Psoas muscle (tissue), 8 donors: Measurements from ENCODE around the gene SENP6. TPM values are rescaled to one million over a fixed set of nuclear protein-coding genes. Genes with fewer than 3 reads are reported as not detected.

Source experiments
- ATAC-seq, 4 donors: fragments of 200-7000 bp; cut with Tn5 transposase; one replicate each; pipeline ENCODE4 v1.9.1; 2020; ENCODE audit warnings: moderate library complexity in 3 of 4, mild to moderate bottlenecking in 2 of 4
- DNase-seq, 2 donors: peaks; one replicate each; pipeline ENCODE4 v3.0.0-alpha.2; 2020
- H3K27ac ChIP-seq: fragments of 200-600 bp; one replicate; pipeline ENCODE4 v1.8.0; 2022
- H3K27me3 ChIP-seq, 3 donors: fragments of 200-600 bp in 1 of 3; one replicate each; pipeline versions ENCODE4 v1.6.1 to v1.8.0; 2013 to 2022; ENCODE audit warnings: low read length in 2 of 3, mild to moderate bottlenecking in 2 of 3, moderate library complexity in 1 of 3; ENCODE audit not compliant: insufficient read depth in 3 of 3
- H3K36me3 ChIP-seq, 2 donors: fragments of 200-600 bp in 1 of 2; one replicate each; pipeline versions ENCODE4 v1.6.1 to v1.8.0; 2013 to 2022; ENCODE audit warnings: low read depth in 1 of 2, mild to moderate bottlenecking in 1 of 2, moderate library complexity in 1 of 2; ENCODE audit not compliant: insufficient read depth in 1 of 2
- H3K4me1 ChIP-seq: fragments of 200-600 bp; one replicate; pipeline ENCODE4 v1.8.0; 2022
- H3K4me3 ChIP-seq: fragments of 200-600 bp; one replicate; pipeline ENCODE4 v1.8.0; 2022; ENCODE audit warnings: mild to moderate bottlenecking
- H3K9me3 ChIP-seq: fragments of 200-600 bp; one replicate; pipeline ENCODE4 v1.8.0; 2022
- WGBS, 3 donors: extraction: QIAGEN DNeasy Blood & Tissue Kit; methylation state at CpG; one replicate each; pipeline versions ENCODE4 v1.1.6 to v1.1.7; 2013; 5-methylcytosine and 5-hydroxymethylcytosine counted together
- intact Hi-C, 2 donors: fragments of 100-400 bp; cut with DNase I; formaldehyde crosslinking; loops; one replicate each; pipeline versions ENCODE4 v1.11.0 to v1.14.2; 2022
- polyA plus RNA-seq, 3 donors: library from polyadenylated mRNA; stranded (reverse); fragments of 200-250 nt; gene quantifications; one replicate each; pipeline ENCODE4 v1.2.3, GENCODE V29; 2013
- total RNA-seq, 4 donors: library from RNA; stranded (reverse); fragmentation: NEBNext Ultra II Directional in 2 of 4; extraction: Animal tissue kit (Norgen Biotek cat#: 25700) in 2 of 4; gene quantifications; one replicate each; pipeline versions ENCODE4 v1.2.1 to v1.2.4, GENCODE V29; 2021 to 2023
- TF ChIP-seq, protein P1 (sequence below): fragments of 200-600 bp; IDR thresholded peaks from one replicate; pipeline ENCODE4 v1.8.0; 2022; ENCODE audit warnings: antibody characterized with exemption
- donor health status: healthy with polysubstance abuse.
- donor health status: DM: no; HTN: no; CAD: no; lungs with moderate emphysema.
- donor health status: Bipolar disorder and iron deficiency.
- donor health status: healthy.
- donor health status: DM: yes; HTN: yes; CAD: no.
- donor health status: DM: no; HTN: no; CAD: no.
- donor health status: DM: no; HTN: no; CAD: no.
- donor health status: DM: yes; HTN: yes; CAD: no.

SENP6 gene
- total and polyA plus RNA-seq, 7 donors = 17.6 to 69.5 (median 51.5) TPM

DNA sequence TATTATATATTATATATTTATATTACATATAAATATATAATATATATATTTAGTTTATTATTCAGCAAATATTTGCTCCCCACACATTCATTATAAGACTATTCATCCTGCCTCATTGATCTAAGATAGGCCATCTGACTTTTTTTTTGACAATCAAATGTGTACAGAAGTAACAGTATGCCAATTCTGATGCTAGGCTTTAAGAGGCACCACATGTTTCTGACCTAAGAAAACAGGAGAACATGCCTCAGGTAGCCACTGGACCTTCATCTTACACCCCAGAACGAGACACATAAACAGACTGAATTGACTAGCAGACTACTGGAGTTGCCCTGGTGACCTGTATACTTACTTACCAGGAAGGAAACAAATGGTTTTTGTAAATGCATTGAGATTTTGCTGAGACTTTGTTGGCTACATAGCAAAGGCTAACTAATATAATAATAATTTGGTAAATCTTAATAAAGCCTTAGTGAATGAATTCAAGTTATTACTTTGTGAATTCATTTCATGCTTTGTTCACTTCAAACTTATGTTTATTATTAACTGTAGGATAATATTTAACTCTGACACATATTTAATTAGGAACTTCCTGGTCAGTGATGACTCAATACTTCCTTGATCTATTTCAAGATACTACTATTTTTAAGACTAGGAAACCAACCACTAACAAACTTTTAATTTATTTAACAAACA, 134.0 kb downstream of the SENP6 start:
- DNase-seq = no peak
- ATAC-seq = no peak
- WGBS, 3 donors = 51 to 68% (median 58%) methylated on average over 1 of the region's 1 CpG
- Histone ChIP-seq H3K4me3 (no peak overlapping the region), H3K27ac (no peak overlapping the region), H3K9me3 (no peaks in the 10 kb centered on the region), H3K36me3 (no peaks in the 10 kb centered on the region), H3K27me3 (no peaks in the 10 kb centered on the region), H3K4me1 (no peaks in the 10 kb centered on the region)
- intact Hi-C loops = no loop called here
- TF ChIP-seq, protein P1, sequence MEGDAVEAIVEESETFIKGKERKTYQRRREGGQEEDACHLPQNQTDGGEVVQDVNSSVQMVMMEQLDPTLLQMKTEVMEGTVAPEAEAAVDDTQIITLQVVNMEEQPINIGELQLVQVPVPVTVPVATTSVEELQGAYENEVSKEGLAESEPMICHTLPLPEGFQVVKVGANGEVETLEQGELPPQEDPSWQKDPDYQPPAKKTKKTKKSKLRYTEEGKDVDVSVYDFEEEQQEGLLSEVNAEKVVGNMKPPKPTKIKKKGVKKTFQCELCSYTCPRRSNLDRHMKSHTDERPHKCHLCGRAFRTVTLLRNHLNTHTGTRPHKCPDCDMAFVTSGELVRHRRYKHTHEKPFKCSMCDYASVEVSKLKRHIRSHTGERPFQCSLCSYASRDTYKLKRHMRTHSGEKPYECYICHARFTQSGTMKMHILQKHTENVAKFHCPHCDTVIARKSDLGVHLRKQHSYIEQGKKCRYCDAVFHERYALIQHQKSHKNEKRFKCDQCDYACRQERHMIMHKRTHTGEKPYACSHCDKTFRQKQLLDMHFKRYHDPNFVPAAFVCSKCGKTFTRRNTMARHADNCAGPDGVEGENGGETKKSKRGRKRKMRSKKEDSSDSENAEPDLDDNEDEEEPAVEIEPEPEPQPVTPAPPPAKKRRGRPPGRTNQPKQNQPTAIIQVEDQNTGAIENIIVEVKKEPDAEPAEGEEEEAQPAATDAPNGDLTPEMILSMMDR = no peak

DNA sequence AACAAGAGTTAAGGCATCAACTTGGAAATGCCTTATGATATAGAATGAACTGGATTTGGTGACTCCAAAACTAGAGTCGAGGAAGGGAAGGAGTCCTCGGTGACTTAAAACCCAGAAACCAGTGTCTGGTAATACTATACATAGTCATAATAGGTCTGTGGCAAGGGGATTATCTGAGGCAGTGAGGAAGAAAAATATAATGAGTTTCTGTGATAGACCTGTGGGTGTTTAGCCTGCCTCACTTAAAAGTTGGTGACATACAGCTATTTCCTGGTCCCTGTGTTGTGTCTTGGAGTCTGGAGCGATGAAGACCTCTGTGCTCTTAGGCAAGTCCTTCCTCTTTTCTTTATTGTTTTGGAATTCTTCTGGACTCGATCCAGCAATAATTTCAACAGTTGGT, 142.3 kb downstream of the SENP6 start:
- H3K27me3 ChIP-seq = no peaks in the 10 kb centered on the region
- no peaks in the 10 kb centered on the region for H3K4me1 ChIP-seq
- ATAC-seq (no peak), DNase-seq (no peak)
- 57 to 70% (median 65%) methylated on average over 4 of the region's 4 CpGs for WGBS, 3 donors
- no peaks in the 10 kb centered on the region for H3K36me3 ChIP-seq
- H3K4me3 ChIP-seq = no peak overlapping the region
- H3K27ac ChIP-seq = no peak overlapping the region
- TF ChIP-seq, protein P1 = no peak
- intact Hi-C loops = no loop called here
- H3K9me3 ChIP-seq = no peaks in the 10 kb centered on the region

DNA sequence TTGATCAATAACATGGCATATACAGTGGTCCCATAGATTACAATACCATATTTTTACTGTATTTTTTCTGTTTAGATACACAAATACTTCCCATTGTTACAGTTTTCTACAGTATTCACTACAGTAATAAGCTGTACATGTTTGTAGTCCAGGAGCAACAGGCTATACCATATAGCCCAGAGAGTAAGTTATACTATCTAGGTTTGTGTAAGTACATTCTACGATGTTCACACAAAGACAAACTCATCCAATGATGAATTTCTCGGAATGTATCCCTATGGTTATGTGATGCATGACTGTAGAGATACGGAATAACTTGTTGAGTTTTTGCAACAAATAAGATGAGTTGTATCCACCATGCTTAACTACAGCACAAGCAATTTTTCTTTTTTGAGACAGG, 143.7 kb downstream of the SENP6 start:
- no peaks in the 10 kb centered on the region for H3K36me3 ChIP-seq
- H3K9me3 ChIP-seq = no peaks in the 10 kb centered on the region
- WGBS, 3 donors = 91 to 93% (median 91%) methylated on average over 3 of the region's 3 CpGs
- no peak for DNase-seq
- no peaks in the 10 kb centered on the region for H3K27me3 ChIP-seq
- H3K4me1 ChIP-seq = no peaks in the 10 kb centered on the region
- H3K4me3 ChIP-seq = no peak overlapping the region
- ATAC-seq = no peak
- TF ChIP-seq, protein P1 = no peak
- intact Hi-C loops = no loop called here
- no peak overlapping the region for H3K27ac ChIP-seq

DNA sequence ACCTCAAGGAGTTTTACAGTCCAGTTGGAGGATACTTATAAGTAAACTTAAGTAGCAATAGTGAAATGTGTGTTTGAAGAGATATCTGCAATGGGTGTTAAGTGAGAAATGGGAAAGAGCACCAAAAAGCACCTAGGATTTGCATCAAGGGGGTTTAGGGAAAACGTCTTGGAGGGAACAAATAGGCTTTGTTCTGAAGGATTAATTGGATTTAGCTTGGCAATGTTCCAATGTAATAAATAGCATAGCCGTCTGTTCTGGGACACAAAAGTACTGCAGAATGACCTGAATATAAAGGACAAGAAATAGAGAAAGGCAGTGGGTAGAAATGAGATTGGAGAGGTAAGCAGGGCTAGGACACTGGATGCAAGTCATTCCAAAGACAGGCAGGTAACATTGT, 144.5 kb downstream of the SENP6 start:
- H3K27me3 ChIP-seq = no peaks in the 10 kb centered on the region
- TF ChIP-seq, protein P1 = no peak
- H3K27ac ChIP-seq = no peak overlapping the region
- 1 to 7% (median 4%) methylated on average over 2 of the region's 2 CpGs for WGBS, 3 donors
- no peaks in the 10 kb centered on the region for H3K4me1 ChIP-seq
- no peaks in the 10 kb centered on the region for H3K36me3 ChIP-seq
- H3K4me3 ChIP-seq = no peak overlapping the region
- DNase-seq (no peak), ATAC-seq (no peak)
- intact Hi-C loops = no loop called here
- no peaks in the 10 kb centered on the region for H3K9me3 ChIP-seq
